ENCODE measurements around the gene KRTAP5-7. TPM values are rescaled to one million over a fixed set of nuclear protein-coding genes. Genes with fewer than 3 reads are reported as not detected.
A peak's percentile ranks its signal among the peaks of the same experiment; 100 is the strongest.

Gene KRTAP5-7
- total and polyA plus RNA-seq, 2 donors (not counting 3 experiments of a cell fraction or from before 2014, with no cell fraction given), result 0.07 TPM; not detected in 1

- H3K36me3 ChIP-seq (ENCODE audit: control insufficient read depth in 2 of 2, extremely low read depth in 1 of 2, insufficient read depth in 2 of 2, low read length in 2 of 2), result peaks cover 3 to 32% of the 10 kb centered on the region in 2 experiments
- peak; percentile 73 for DNase-seq (ENCODE audit: low read depth, low spot score)
- H3K27me3 ChIP-seq (ENCODE audit: control insufficient read depth in 2 of 2, insufficient read depth in 2 of 2, low read length in 2 of 2), result no peaks in the 10 kb centered on the region
- peak overlapping the region; percentile 78 for H3K27ac ChIP-seq (ENCODE audit: insufficient read depth, low read depth, low read length)
- intact Hi-C loops (cut with micrococcal nuclease) (loop anchor here (2.0 to 10.0 kb wide), 2 partner anchors 37 to 95 kb away; partner anchors contain the start of genes KRTAP5-11 and NADSYN1), dilution Hi-C loops (cut with MboI; ENCODE audit: extremely low pct_ligation_motif_present, low sequenced_read_pairs) (no loop called here)
- ChIA-PET CTCF (interaction anchor here (1.0 to 1.8 kb wide), 4 partner anchors 37 to 90 kb away, joined by 3 to 9 read pairs (median 6); partner anchors contain the start of gene NADSYN1), POLR2A (interaction anchor here (1.0 kb wide), 1 partner anchor 37 kb away, joined by 3 read pairs; the partner anchor contains the start of gene NADSYN1)
- no peaks in the 10 kb centered on the region for H3K9me3 ChIP-seq (replicated peaks; ENCODE audit: control insufficient read depth, insufficient read depth, low read length)
- peak overlapping the region; percentile 19 for H3K4me2 ChIP-seq (ENCODE audit: insufficient read depth, low read length)
- no peak overlapping the region for H3K9ac ChIP-seq (replicated peaks; ENCODE audit: extremely low read depth, insufficient read depth, low read length)
- H3K79me2 ChIP-seq (ENCODE audit: control insufficient read depth, insufficient read depth, low read length), result no peaks in the 10 kb centered on the region
- BruUV-seq (replicated peaks), result no TSS peak
- TF ChIP-seq MYC (IDR thresholded peaks at IDR 0.05; ENCODE audit: low read depth, low read length) (no peak), FOS (IDR thresholded peaks at IDR 0.05; ENCODE audit: borderline replicate concordance, insufficient read depth, low read length) (peak; percentile 60), JUN (IDR thresholded peaks at IDR 0.05; ENCODE audit: borderline replicate concordance, insufficient read depth, insufficient read length, low read depth) (peak; percentile 11), EZH2 (IDR thresholded peaks at IDR 0.05; ENCODE audit: borderline replicate concordance, low read depth, low read length, severe bottlenecking) (no peak), POLR2A (IDR thresholded peaks at IDR 0.05; ENCODE audit: low read depth, low read length) (peak; percentile 37), POLR2AphosphoS5 (IDR thresholded peaks at IDR 0.05; ENCODE audit: insufficient read depth, low read depth, low read length) (peak; percentile 21)
- no peaks in the 10 kb centered on the region for H3K9me1 ChIP-seq (replicated peaks; ENCODE audit: control insufficient read depth, extremely low read depth, insufficient read depth, low read length)
- no peak overlapping the region for H2AFZ ChIP-seq (ENCODE audit: low read depth, low read length)
- H3K4me3 ChIP-seq (replicated peaks in 1 of 3; ENCODE audit: insufficient read depth in 1 of 3, low read depth in 1 of 3, low read length in 3 of 3), result no peak overlapping the region
- FAIRE-seq, result peak; percentile 87
- H4K20me1 ChIP-seq (replicated peaks; ENCODE audit: control insufficient read depth, extremely low read depth, insufficient read depth, low read length), result no peaks in the 10 kb centered on the region
- H3K4me1 ChIP-seq (ENCODE audit: control insufficient read depth, extremely low read depth, insufficient read depth, low read length), result peaks cover 25% of the 10 kb centered on the region
These were observed 37.6 kb upstream of the KRTAP5-7 start for GRCh38 chr11:71489311-71490043.

Data from endothelial cell of umbilical vein (primary cell).